Central memory CD4-positive, alpha-beta T cell (primary cell): ENCODE measurements around the gene TRMT10C.
"Not testable (repeated sequence)": the region's sequence is repeated elsewhere in the genome, so short reads cannot be mapped to it uniquely, and the experiment has no call there.

Experiments
- DNase-seq: peaks from one replicate; pipeline ENCODE4 v3.0.0; 2022

TRMT10C gene

GRCh38 chr3:101549473-101549872 lies 12.2 kb upstream of the TRMT10C start:
- DNase-seq, result no peak

- not testable (repeated sequence) for DNase-seq
Measured at GRCh38 chr3:101551359-101552081, 10.1 kb upstream of the TRMT10C start.

GRCh38 chr3:101553381-101553780 lies 8.3 kb upstream of the TRMT10C start:
- not testable (repeated sequence) for DNase-seq

GRCh38 chr3:101556064-101556463 lies 5.6 kb upstream of the TRMT10C start:
- no peak for DNase-seq

- DNase-seq, result no peak
Measured at GRCh38 chr3:101567528-101568317, 6.1 kb downstream of the TRMT10C start.

- peak; percentile 56 for DNase-seq
Measured at GRCh38 chr3:101571028-101571895, 9.6 kb downstream of the TRMT10C start.

- peak; percentile 98 for DNase-seq
Measured at GRCh38 chr3:101573449-101574387, 12.1 kb downstream of the TRMT10C start, which contains the start of gene PCNP. PCNP (plus strand) TSS chr3:101574180; CDS start chr3:101574216, 36 bp downstream.

GRCh38 chr3:101574388-101575112 lies 12.9 kb downstream of the TRMT10C start:
- DNase-seq, result peak; percentile 66

- no peak for DNase-seq
Measured at GRCh38 chr3:101577286-101577685, 15.6 kb downstream of the TRMT10C start.

GRCh38 chr3:101588616-101589015 lies 26.9 kb downstream of the TRMT10C start:
- no peak for DNase-seq

GRCh38 chr3:101591071-101591470 lies 29.4 kb downstream of the TRMT10C start:
- no peak for DNase-seq

GRCh38 chr3:101602731-101603130 lies 41.1 kb downstream of the TRMT10C start:
- no peak for DNase-seq

GRCh38 chr3:101603184-101603583 lies 41.5 kb downstream of the TRMT10C start:
- no peak for DNase-seq

- not testable (repeated sequence) for DNase-seq
Measured at GRCh38 chr3:101605398-101605797, 43.7 kb downstream of the TRMT10C start.

GRCh38 chr3:101611023-101611422 lies 49.4 kb downstream of the TRMT10C start:
- DNase-seq, result no peak

GRCh38 chr3:101613014-101613413 lies 51.3 kb downstream of the TRMT10C start:
- DNase-seq, result not testable (repeated sequence)

GRCh38 chr3:101615525-101615924 lies 53.9 kb downstream of the TRMT10C start:
- no peak for DNase-seq
